Naive thymus-derived CD8-positive, alpha-beta T cell (primary cell): ENCODE measurements around the gene RABGAP1. TPM values are rescaled to one million over a fixed set of nuclear protein-coding genes. Genes with fewer than 3 reads are reported as not detected.
A peak's percentile ranks its signal among the peaks of the same experiment; 100 is the strongest.

Source experiments
- ATAC-seq, 2 donors: fragments of 150-1000 bp; cut with Tn5 transposase in 1 of 2; sonication (Bioruptor Pico), chemical (Tn5 transposase) in 1 of 2; 1 replicate in 1 of 2; 2 replicates in 1 of 2; pipeline ENCODE4 v1.10.0; 2021; ENCODE audit warnings: mild to moderate bottlenecking in 2 of 2, moderate library complexity in 2 of 2
- POLR2A ChIA-PET: fragments of 350-600 bp; sonication (Branson Sonifier 250); formaldehyde crosslinking; loops from one replicate; lab custom pipeline; 2021; ENCODE audit warnings: antibody characterized with exemption; lab: Charles Lee
- DNase-seq, 10 donors: peaks; one replicate each; pipeline versions ENCODE4 v3.0.0 to v3.0.0-alpha.2; 2020 to 2022
- H3K27ac Mint-ChIP-seq, 10 donors: one replicate each; pipeline ENCODE4 v1.8.0; 2020 to 2022; ENCODE audit warnings: mild to moderate bottlenecking in 10 of 10, mixed read lengths in 10 of 10, moderate library complexity in 4 of 10, inconsistent platforms in 1 of 10
- H3K27me3 Mint-ChIP-seq, 5 donors: one replicate each; pipeline ENCODE4 v1.8.0; 2021 to 2022; ENCODE audit warnings: mixed read lengths in 5 of 5
- H3K36me3 Mint-ChIP-seq, 3 donors: one replicate each; pipeline ENCODE4 v1.8.0; 2020 to 2022; ENCODE audit warnings: mixed read lengths in 3 of 3, mild to moderate bottlenecking in 2 of 3, inconsistent platforms in 1 of 3
- H3K4me1 Mint-ChIP-seq, 4 donors: one replicate each; pipeline ENCODE4 v1.8.0; 2021 to 2022; ENCODE audit warnings: mixed read lengths in 4 of 4
- H3K4me3 Mint-ChIP-seq, 10 donors: one replicate each; pipeline ENCODE4 v1.8.0; 2020 to 2022; ENCODE audit warnings: mild to moderate bottlenecking in 10 of 10, mixed read lengths in 10 of 10, moderate library complexity in 6 of 10, inconsistent platforms in 1 of 10
- H3K9me3 Mint-ChIP-seq, 9 donors: one replicate each; pipeline ENCODE4 v1.8.0; 2020 to 2022; ENCODE audit warnings: mixed read lengths in 9 of 9, mild to moderate bottlenecking in 3 of 9, inconsistent platforms in 1 of 9, moderate library complexity in 1 of 9
- polyA plus RNA-seq, 3 donors: library from polyadenylated mRNA; unstranded; fragments of 300-500 nt; fragmentation: Illumina TruSeq; gene quantifications; one replicate each; pipeline ENCODE4 v1.2.3, GENCODE V29; 2021
- total RNA-seq, 8 experiments: library from RNA in 2 of 8; stranded (reverse) in 2 of 8; gene quantifications; one replicate each; pipeline ENCODE4 v1.2.3 and lab custom pipeline; 2021 to 2026

The RABGAP1 gene
- total and polyA plus RNA-seq, 5 experiments from 2014 or later, result 21.9 to 43.5 (median 26.6) TPM

DNA sequence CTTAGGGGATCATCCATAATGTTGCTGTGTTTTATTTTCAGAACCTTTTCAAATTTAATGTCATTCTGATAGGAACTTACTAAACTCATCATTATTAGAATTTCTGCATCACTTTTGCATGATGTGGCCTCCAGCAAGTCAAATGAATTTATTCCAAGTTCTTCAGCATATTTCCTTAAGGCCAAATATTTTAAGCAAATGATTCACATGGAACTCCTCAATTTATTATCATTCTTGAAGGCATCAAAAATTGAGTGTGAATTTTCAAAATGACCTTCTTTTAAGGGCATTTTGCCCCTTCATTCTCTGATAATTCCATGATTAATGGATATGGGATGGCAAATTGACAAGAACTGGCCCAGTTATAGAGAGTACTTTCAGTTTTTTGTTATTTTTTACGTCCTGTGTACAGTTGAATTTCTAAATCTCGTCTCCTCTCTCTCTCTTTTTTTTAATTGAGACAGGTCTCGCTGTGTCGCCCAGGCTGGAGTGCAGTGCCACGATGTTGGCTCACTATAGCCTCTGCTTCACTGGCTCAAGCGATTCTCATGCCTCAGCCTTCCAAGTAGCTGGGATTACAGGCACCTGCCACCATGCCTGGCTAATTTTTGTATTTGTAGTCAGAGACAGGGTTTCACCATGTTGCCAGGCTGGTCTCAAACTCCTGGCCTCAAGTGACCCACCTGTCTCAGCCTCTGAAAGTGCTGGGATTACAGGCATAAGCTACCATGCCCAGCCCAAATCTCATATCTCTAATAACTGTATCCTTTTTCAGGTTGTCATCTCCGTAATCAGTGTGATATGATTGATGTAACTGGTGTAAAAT, 121.7 kb downstream of the RABGAP1 start:
- ATAC-seq (no peak), DNase-seq (no peak)
- H3K4me3 Mint-ChIP-seq, result no peak overlapping the region
- H3K4me1 Mint-ChIP-seq, result peaks cover 0 to 3% (median 1%) of the 10 kb centered on the region in 4 donors
- POLR2A ChIA-PET, result no interaction called here
- no peak overlapping the region for H3K27ac Mint-ChIP-seq
- no peaks in the 10 kb centered on the region for H3K27me3 Mint-ChIP-seq
- H3K9me3 Mint-ChIP-seq, result no peaks in the 10 kb centered on the region
- H3K36me3 Mint-ChIP-seq, result peaks cover 14 to 56% (median 23%) of the 10 kb centered on the region in 3 donors

DNA sequence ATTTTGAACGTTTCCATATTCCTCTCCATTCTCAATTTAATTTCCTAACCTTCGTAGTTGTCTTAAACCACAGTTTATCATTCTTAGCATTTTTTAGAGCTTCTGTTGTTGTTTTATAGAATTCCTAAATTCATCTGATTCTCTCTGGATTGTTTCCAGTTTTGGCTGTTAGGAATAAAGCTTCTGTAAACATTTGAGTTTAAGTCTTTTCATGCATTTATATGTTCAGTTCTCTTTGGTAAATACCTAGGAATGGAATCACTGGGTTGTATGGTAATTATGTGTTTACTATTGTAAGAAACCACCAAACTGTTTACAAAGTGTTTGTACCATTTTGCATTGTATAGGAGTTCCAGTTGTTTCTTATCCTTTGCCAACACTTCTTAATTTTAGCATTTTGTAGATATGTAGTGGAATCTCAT, 122.4 kb downstream of the RABGAP1 start:
- POLR2A ChIA-PET, result no interaction called here
- no peak overlapping the region for H3K27ac Mint-ChIP-seq

DNA sequence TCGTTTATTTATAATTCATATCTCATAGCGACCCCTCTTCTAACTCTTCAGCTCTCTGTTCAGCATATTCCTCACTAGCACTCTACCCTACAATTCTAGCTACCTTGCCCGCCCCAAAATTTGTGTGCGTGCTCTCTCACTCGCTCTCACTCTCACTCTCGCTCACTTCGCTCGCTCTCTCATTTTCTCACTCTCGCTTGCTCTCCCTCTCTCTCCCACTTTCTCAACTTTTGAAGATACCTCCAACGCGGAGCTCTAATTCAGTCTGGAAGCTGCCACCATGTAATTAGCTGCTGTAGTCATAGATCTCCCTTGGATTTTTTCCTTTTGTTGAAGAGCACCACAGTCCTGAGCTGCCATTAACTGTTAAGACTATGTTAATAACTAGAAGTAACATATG, 123.1 kb downstream of the RABGAP1 start:
- no peak for DNase-seq
- peaks cover 15 to 64% (median 24%) of the 10 kb centered on the region in 3 donors for H3K36me3 Mint-ChIP-seq
- H3K9me3 Mint-ChIP-seq, result no peaks in the 10 kb centered on the region
- H3K27me3 Mint-ChIP-seq, result no peaks in the 10 kb centered on the region
- H3K27ac Mint-ChIP-seq, result peak overlapping the region in 2 of 10 donors; percentile 47 to 72
- no peak overlapping the region for H3K4me3 Mint-ChIP-seq
- H3K4me1 Mint-ChIP-seq, result peaks cover 0 to 3% (median 1%) of the 10 kb centered on the region in 4 donors
- no peak for ATAC-seq
- POLR2A ChIA-PET, result no interaction called here

More for the DNA sequence above, 122.4 kb downstream of the RABGAP1 start:
- Mint-ChIP-seq H3K9me3 (no peaks in the 10 kb centered on the region), H3K27me3 (no peaks in the 10 kb centered on the region), H3K4me3 (no peak overlapping the region), H3K36me3 (peaks cover 15 to 59% (median 24%) of the 10 kb centered on the region in 3 donors), H3K4me1 (peaks cover 0 to 3% (median 1%) of the 10 kb centered on the region in 4 donors)
- no peak for DNase-seq
- ATAC-seq, result no peak

DNA sequence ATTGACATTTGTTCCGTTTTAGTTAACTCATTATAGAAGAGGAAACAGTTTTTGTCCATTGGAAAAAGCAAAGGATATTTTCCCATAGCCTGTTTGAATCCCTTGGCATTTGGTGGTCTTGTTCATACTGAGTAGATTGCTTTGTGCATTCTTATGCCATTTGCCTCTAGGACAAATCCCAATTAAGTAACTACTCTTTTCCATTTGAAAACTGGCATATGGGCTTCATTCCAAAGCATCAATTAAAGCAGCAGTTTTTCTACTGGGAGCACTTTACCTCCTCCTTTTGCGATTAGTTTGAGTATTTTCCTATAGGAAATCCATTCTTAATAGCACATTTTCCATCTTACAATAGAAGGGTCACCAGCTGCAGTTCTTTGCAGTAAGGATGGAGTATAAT, 123.9 kb downstream of the RABGAP1 start:
- Mint-ChIP-seq H3K27me3 (no peaks in the 10 kb centered on the region), H3K9me3 (no peaks in the 10 kb centered on the region), H3K27ac (no peak overlapping the region), H3K4me3 (no peak overlapping the region), H3K36me3 (peaks cover 15 to 67% (median 24%) of the 10 kb centered on the region in 3 donors), H3K4me1 (peaks cover 0 to 3% (median 1%) of the 10 kb centered on the region in 4 donors)
- DNase-seq, result no peak
- POLR2A ChIA-PET, result no interaction called here
- ATAC-seq, result no peak

DNA sequence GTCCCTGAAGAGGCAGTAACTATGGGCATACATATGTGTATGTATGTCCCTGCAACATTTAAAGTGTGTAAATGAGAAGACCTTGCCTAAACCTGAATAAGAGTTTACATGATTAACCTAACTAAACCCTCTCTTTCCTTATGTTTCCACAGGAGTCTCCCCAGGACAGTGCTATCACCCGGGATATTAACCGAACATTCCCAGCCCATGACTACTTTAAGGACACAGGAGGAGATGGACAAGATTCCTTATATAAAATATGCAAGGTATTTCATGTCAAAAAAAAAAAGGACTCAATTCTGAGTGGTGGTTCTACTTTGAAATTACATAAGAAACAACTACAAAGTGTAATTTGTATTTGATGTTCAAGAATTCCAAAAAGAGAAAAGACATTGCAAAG, 124.4 kb downstream of the RABGAP1 start:
- POLR2A ChIA-PET, result no interaction called here
- H3K4me3 Mint-ChIP-seq, result no peak overlapping the region
- H3K27ac Mint-ChIP-seq, result no peak overlapping the region
- H3K36me3 Mint-ChIP-seq, result peaks cover 15 to 69% (median 24%) of the 10 kb centered on the region in 3 donors
- H3K27me3 Mint-ChIP-seq, result no peaks in the 10 kb centered on the region
- H3K9me3 Mint-ChIP-seq, result no peaks in the 10 kb centered on the region
- DNase-seq, result no peak
- peaks cover 0 to 3% (median 1%) of the 10 kb centered on the region in 4 donors for H3K4me1 Mint-ChIP-seq
- no peak for ATAC-seq

DNA sequence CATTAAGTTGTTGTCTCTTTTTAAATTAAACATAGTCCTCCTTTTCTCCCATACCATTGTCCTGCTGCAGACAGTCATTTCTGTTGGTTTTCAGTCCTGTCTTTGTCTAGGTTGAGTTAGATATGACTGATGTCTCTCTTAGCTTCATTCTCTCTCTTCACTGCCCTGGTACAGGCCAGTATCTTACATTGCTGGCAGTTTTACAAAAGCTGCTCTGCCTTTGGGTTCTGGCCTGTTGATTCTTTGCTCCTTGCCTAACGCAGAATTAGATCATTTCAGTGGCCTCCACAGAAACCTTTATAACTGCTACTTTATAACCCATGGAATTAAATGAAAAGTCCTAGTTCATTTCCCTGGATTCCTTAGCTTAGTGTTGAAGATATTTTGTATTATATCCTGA, 126.3 kb downstream of the RABGAP1 start:
- H3K9me3 Mint-ChIP-seq, result no peaks in the 10 kb centered on the region
- POLR2A ChIA-PET, result no interaction called here
- peaks cover 28 to 81% (median 30%) of the 10 kb centered on the region in 3 donors for H3K36me3 Mint-ChIP-seq
- no peaks in the 10 kb centered on the region for H3K27me3 Mint-ChIP-seq
- ATAC-seq (no peak), DNase-seq (no peak)
- H3K27ac Mint-ChIP-seq, result peak overlapping the region in 1 of 10 donors; percentile 27
- peaks cover 0 to 3% (median 1%) of the 10 kb centered on the region in 4 donors for H3K4me1 Mint-ChIP-seq
- no peak overlapping the region for H3K4me3 Mint-ChIP-seq

DNA sequence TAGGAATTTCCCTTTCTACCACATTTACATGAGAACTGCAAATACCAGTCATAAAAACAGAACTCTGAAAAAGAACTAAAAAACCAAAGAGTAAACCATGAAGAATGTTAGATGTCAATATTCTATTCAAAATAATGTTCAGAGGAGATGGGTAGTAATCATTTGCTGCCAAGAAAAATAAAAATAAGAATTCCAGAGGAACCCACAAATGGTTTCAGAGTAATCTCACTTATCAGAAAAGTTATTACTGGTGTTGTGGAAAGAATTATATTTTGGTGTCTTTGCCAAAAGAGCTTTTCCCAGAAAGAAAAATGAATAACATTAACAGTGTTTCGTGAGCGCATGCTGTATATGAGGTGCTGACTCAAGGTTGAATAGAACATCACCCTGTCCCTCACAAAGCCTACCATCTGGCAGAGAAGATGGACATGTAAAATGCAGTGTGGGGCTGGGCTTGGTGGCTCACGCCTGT, 128.2 kb downstream of the RABGAP1 start:
- Mint-ChIP-seq H3K4me3 (no peak overlapping the region), H3K9me3 (no peaks in the 10 kb centered on the region), H3K4me1 (peaks cover 0 to 2% (median under 1%) of the 10 kb centered on the region in 4 donors), H3K27me3 (no peaks in the 10 kb centered on the region), H3K36me3 (peaks cover 24 to 89% (median 30%) of the 10 kb centered on the region in 3 donors), H3K27ac (peak overlapping the region in 2 of 10 donors; percentile 14 to 27)
- DNase-seq (no peak), ATAC-seq (no peak)
- POLR2A ChIA-PET, result no interaction called here

DNA sequence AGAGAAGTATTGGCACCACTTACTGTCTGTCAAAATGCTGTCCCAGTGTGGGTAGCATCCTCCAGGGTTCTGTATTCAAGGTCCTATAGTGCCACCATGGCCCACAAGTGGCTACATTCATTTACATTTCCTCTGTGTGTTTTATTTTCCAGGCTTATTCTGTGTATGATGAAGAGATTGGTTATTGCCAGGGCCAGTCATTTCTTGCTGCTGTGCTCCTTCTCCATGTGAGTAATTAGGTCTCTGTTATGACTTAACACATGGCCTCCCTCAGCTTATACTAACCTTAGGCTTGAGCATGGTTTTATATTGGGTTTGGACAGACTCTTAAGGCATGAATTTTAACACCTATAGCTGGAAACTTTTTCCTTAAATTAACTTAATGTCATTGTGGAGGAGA, 129.4 kb downstream of the RABGAP1 start:
- no peaks in the 10 kb centered on the region for H3K9me3 Mint-ChIP-seq
- no peak for ATAC-seq
- peaks cover 24 to 86% (median 30%) of the 10 kb centered on the region in 3 donors for H3K36me3 Mint-ChIP-seq
- POLR2A ChIA-PET, result no interaction called here
- no peak overlapping the region for H3K4me3 Mint-ChIP-seq
- H3K27ac Mint-ChIP-seq, result peak overlapping the region in 3 of 10 donors; percentile 11 to 44 (median 34)
- H3K27me3 Mint-ChIP-seq, result no peaks in the 10 kb centered on the region
- H3K4me1 Mint-ChIP-seq, result peaks cover 0 to 2% (median 0%) of the 10 kb centered on the region in 4 donors
- DNase-seq, result no peak

DNA sequence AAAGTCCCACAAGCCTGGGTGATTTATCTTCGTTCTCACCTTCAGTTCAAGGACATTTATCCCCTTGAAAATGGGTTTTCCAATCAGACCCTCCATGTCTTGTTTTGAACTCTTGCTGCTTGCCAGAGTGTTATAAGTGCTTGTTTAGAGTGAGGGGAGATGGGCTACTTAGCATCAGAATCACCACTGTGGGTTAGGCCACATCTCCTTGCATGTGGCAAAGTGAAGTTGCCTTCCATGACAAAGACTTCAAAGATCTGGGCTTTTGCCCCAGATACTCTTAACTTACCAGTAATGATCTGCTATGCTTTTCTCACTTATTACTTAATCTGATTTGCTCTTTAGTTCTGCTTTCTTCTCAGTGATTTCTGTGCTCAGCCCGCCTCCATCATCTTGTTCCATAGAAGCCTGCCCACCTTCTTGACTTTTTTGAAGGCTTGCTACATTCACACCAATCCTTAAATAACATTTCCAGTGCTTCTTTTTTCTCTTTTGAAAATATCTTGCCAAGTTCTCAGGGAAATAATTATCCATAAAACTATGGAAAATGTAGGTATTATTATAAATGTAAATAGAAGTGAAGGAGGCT, 131.7 kb downstream of the RABGAP1 start:
- Mint-ChIP-seq H3K27ac (peak overlapping the region in 4 of 10 donors; percentile 0 to 53 (median 2)), H3K4me3 (no peak overlapping the region), H3K27me3 (no peaks in the 10 kb centered on the region), H3K36me3 (peaks cover 12 to 84% (median 16%) of the 10 kb centered on the region in 3 donors), H3K9me3 (no peaks in the 10 kb centered on the region), H3K4me1 (peaks cover 0 to 2% (median 0%) of the 10 kb centered on the region in 4 donors)
- ATAC-seq, result no peak
- POLR2A ChIA-PET, result no interaction called here
- no peak for DNase-seq

DNA sequence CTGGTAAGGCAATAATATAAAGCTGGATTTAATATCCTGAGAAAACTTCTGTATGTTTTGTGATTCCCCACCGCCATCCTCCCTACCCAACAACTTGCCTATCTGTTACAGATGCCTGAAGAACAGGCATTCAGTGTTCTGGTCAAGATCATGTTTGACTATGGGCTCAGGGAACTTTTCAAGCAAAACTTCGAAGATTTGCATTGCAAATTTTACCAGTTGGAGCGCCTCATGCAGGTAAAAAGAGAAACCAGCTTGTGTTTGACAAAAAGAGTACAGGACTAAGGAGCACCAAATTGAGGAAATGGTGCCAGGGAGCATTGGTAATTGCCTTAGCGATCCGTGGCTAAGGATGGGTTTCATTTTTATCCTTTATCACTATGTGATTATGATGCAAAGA, 132.6 kb downstream of the RABGAP1 start:
- H3K4me3 Mint-ChIP-seq, result no peak overlapping the region
- no peaks in the 10 kb centered on the region for H3K9me3 Mint-ChIP-seq
- no peak overlapping the region for H3K27ac Mint-ChIP-seq
- no peaks in the 10 kb centered on the region for H3K27me3 Mint-ChIP-seq
- no peak for ATAC-seq
- H3K36me3 Mint-ChIP-seq, result peaks cover 10 to 87% (median 15%) of the 10 kb centered on the region in 3 donors
- POLR2A ChIA-PET, result no interaction called here
- H3K4me1 Mint-ChIP-seq, result peaks cover 0 to 2% (median 0%) of the 10 kb centered on the region in 4 donors
- DNase-seq, result no peak

DNA sequence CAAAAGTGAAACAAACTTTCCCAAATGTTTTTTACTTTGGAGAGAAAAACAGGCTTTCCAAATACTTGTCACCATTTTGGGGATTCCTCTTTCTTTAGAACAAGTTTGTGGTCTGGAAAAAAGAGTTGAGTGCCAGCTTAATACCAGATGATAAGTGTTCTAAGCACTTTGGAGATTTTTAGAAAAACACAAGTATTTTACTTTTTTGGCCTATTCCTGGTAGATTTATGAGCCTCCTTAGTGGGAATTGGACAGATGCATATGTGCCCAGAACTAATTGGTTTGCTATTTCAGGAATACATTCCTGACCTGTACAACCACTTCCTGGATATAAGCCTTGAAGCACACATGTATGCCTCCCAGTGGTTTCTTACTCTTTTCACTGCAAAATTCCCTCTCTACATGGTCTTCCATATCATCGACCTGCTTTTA, 133.2 kb downstream of the RABGAP1 start:
- POLR2A ChIA-PET, result no interaction called here

DNA sequence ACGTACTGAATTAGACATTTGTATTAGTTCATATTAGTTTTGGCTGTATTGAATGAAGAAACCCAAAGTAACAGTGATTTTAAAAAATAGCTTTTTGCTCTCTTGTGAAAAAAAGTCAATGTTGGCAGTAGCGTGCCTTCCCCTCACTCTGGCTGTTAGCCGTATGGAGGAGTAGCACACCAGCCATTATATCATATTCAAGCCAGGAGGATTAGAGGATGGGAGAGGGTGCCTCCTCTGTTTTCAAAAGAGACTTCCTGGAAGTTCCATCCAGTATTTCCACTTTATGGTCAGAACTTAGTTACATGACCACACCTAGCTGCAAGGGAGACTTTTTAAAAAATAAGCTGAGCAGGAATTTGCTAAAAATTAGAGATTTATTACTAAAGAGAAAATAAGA, 133.8 kb downstream of the RABGAP1 start:
- Mint-ChIP-seq H3K27me3 (no peaks in the 10 kb centered on the region), H3K9me3 (no peaks in the 10 kb centered on the region), H3K4me3 (no peak overlapping the region), H3K27ac (peak overlapping the region in 1 of 10 donors; percentile 31), H3K4me1 (peaks cover 0 to 2% (median 0%) of the 10 kb centered on the region in 4 donors), H3K36me3 (peaks cover 12 to 89% (median 15%) of the 10 kb centered on the region in 3 donors)
- POLR2A ChIA-PET, result no interaction called here
- DNase-seq (no peak), ATAC-seq (no peak)

More for the DNA sequence above, 133.2 kb downstream of the RABGAP1 start:
- no peak for DNase-seq
- Mint-ChIP-seq H3K36me3 (peaks cover 10 to 87% (median 15%) of the 10 kb centered on the region in 3 donors), H3K4me3 (no peak overlapping the region), H3K27ac (peak overlapping the region in 1 of 10 donors; percentile 50), H3K4me1 (peaks cover 0 to 2% (median 0%) of the 10 kb centered on the region in 4 donors), H3K27me3 (no peaks in the 10 kb centered on the region), H3K9me3 (no peaks in the 10 kb centered on the region)
- ATAC-seq, result no peak

DNA sequence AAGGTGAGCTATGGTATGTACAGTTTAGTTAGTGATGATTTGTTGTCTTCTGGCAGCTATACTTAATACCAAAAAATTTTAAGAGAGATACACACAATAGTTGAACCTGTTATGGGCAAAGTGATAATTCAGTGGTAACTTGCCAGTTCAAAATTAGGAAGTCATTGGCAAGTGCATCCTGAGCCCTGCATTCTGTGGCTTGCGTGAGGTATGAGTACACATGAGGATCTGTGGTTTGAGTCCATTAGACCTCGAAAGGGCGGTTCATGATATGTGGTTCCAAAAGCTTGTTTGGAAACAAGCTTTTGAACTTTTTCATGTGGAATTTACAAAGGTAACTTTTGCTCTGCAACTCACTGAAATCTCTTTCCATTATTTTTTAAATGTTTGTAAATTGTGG, 139.6 kb downstream of the RABGAP1 start:
- POLR2A ChIA-PET, result no interaction called here
- H3K9me3 Mint-ChIP-seq, result no peaks in the 10 kb centered on the region

More for the DNA sequence above, 139.6 kb downstream of the RABGAP1 start:
- H3K27me3 Mint-ChIP-seq, result no peaks in the 10 kb centered on the region
- H3K4me1 Mint-ChIP-seq, result peaks cover 0 to 10% (median 0%) of the 10 kb centered on the region in 4 donors
- H3K4me3 Mint-ChIP-seq, result no peak overlapping the region
- peaks cover 0 to 92% (median 25%) of the 10 kb centered on the region in 3 donors for H3K36me3 Mint-ChIP-seq
- no peak overlapping the region for H3K27ac Mint-ChIP-seq
- ATAC-seq (no peak), DNase-seq (no peak)
